OCI-LY1 (cell line): ENCODE data around the gene TBX5.

ENCODE experiments used
- EZH2 ChIP-seq: fragments of 200-600 bp; sonication (generic), shearing (Covaris generic); IDR thresholded peaks from 2 replicates; pipeline ENCODE4 v1.8.0; 2017; ENCODE audit warnings: borderline replicate concordance, mixed run types, mild to moderate bottlenecking, antibody characterized with exemption, low read length, moderate library complexity, mixed read lengths
- TF ChIP-seq, protein P1 (sequence below): fragments of 200-600 bp; sonication (generic), shearing (Covaris generic); IDR thresholded peaks from 2 replicates; pipeline ENCODE4 v1.5.1; 2017; ENCODE audit warnings: mild to moderate bottlenecking, antibody characterized with exemption, low read length, moderate library complexity, mixed read lengths

DNA sequence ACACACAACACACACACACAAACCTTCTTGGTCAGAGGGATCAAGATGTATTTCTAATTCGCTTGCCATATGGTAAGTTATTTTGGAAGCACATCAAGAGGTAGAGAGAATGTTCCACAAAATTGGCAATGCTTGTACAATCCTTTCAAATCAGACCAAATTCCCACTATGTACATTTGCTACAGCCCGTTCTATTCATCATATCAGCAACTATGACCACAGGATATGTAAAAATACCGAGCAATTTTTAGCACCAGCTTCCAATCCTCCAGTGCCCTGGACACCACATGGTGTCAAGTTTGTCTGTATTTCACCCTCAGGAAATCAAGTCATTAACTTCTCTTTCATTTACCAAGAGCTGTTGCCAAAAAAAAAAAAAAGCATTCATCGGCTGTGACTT, 21.2 kb downstream of the TBX5 start:
- TF ChIP-seq, protein P1, sequence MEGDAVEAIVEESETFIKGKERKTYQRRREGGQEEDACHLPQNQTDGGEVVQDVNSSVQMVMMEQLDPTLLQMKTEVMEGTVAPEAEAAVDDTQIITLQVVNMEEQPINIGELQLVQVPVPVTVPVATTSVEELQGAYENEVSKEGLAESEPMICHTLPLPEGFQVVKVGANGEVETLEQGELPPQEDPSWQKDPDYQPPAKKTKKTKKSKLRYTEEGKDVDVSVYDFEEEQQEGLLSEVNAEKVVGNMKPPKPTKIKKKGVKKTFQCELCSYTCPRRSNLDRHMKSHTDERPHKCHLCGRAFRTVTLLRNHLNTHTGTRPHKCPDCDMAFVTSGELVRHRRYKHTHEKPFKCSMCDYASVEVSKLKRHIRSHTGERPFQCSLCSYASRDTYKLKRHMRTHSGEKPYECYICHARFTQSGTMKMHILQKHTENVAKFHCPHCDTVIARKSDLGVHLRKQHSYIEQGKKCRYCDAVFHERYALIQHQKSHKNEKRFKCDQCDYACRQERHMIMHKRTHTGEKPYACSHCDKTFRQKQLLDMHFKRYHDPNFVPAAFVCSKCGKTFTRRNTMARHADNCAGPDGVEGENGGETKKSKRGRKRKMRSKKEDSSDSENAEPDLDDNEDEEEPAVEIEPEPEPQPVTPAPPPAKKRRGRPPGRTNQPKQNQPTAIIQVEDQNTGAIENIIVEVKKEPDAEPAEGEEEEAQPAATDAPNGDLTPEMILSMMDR: no peak
- no peak for TF ChIP-seq EZH2
